WTC11 (cell line): ENCODE measurements around the gene CFAP298. TPM values are rescaled to one million over a fixed set of nuclear protein-coding genes. Genes with fewer than 3 reads are reported as not detected.

Experiments used
- ATAC-seq: fragments of 200-7000 bp; cut with Tn5 transposase; 2 replicates; pipeline ENCODE4 v1.10.0; 2021; ENCODE audit warnings: mild to moderate bottlenecking, moderate library complexity
- CTCF ChIA-PET: fragments of 300-600 bp; sonication (Branson Sonifier 250); formaldehyde crosslinking; loops from one replicate; lab custom pipeline; 2021; ENCODE audit warnings: antibody characterized with exemption; lab: Charles Lee
- POLR2A ChIA-PET: fragments of 350-600 bp; sonication (Branson Sonifier 250); formaldehyde crosslinking; loops from one replicate; lab custom pipeline; 2021; ENCODE audit warnings: antibody characterized with exemption; lab: Charles Lee
- DNase-seq: peaks from one replicate; pipeline ENCODE4 v3.0.0; 2021; ENCODE audit warnings: low spot score
- H3K27ac Mint-ChIP-seq: 2 replicates; pipeline ENCODE4 v1.8.0; 2021; ENCODE audit warnings: mixed read lengths
- H3K27me3 Mint-ChIP-seq: 2 replicates; pipeline ENCODE4 v1.8.0; 2021; ENCODE audit warnings: low read depth, mild to moderate bottlenecking, moderate library complexity, mixed read lengths
- H3K36me3 Mint-ChIP-seq: 2 replicates; pipeline ENCODE4 v1.8.0; 2021; ENCODE audit warnings: mixed read lengths
- H3K4me1 Mint-ChIP-seq: 2 replicates; pipeline ENCODE4 v1.8.0; 2022; ENCODE audit warnings: mixed read lengths
- H3K4me3 Mint-ChIP-seq: 2 replicates; pipeline ENCODE4 v1.8.0; 2021; ENCODE audit warnings: mild to moderate bottlenecking, moderate library complexity, mixed read lengths
- H3K9me3 Mint-ChIP-seq: 2 replicates; pipeline ENCODE4 v1.8.0; 2021; ENCODE audit warnings: mixed read lengths
- ETV6 ChIP-seq: sonication (generic); formaldehyde crosslinking; IDR thresholded peaks from 2 replicates; pipeline ENCODE4 v1.8.1; 2022; ENCODE audit warnings: mild to moderate bottlenecking, missing genetic modification reagents
- FOXK1 ChIP-seq: sonication (generic); formaldehyde crosslinking; IDR thresholded peaks from 2 replicates; pipeline ENCODE4 v1.8.0; 2022; ENCODE audit warnings: mild to moderate bottlenecking, moderate library complexity, missing genetic modification reagents
- GTF2I ChIP-seq: fragments of 250-450 bp; sonication (Bioruptor Pico); conservative IDR thresholded peaks from 2 replicates; pipeline ENCODE4 v1.4.0; 2021; ENCODE audit warnings: mild to moderate bottlenecking
- MYBL2 ChIP-seq: sonication (generic); formaldehyde crosslinking; IDR thresholded peaks from 2 replicates; pipeline ENCODE4 v1.8.1; 2023; ENCODE audit warnings: mild to moderate bottlenecking, moderate library complexity, missing genetic modification reagents
- NR1H2 ChIP-seq: sonication (generic); formaldehyde crosslinking; IDR thresholded peaks from 2 replicates; pipeline ENCODE4 v1.9.0; 2021; ENCODE audit warnings: mild to moderate bottlenecking, moderate library complexity, missing genetic modification reagents
- NR2C2 ChIP-seq: sonication (generic); formaldehyde crosslinking; IDR thresholded peaks from 2 replicates; pipeline ENCODE4 v1.8.0; 2022; ENCODE audit warnings: mild to moderate bottlenecking, missing genetic modification reagents
- RORB ChIP-seq: fragments of 250-450 bp; sonication (Bioruptor Pico); IDR thresholded peaks from 2 replicates; pipeline ENCODE4 v1.9.0; 2021; ENCODE audit warnings: mild to moderate bottlenecking
- SP1 ChIP-seq: sonication (generic); formaldehyde crosslinking; conservative IDR thresholded peaks from 2 replicates; pipeline ENCODE4 v1.8.1; 2022; ENCODE audit warnings: missing genetic modification reagents
- TP53 ChIP-seq: sonication (generic); formaldehyde crosslinking; IDR thresholded peaks from 2 replicates; pipeline ENCODE4 v1.8.1; 2023; ENCODE audit warnings: mild to moderate bottlenecking, missing genetic modification reagents
- ZNF423 ChIP-seq: fragments of 250-450 bp; sonication (Bioruptor Pico); IDR thresholded peaks from 2 replicates; pipeline ENCODE4 v2.1.2; 2022; ENCODE audit warnings: mild to moderate bottlenecking, moderate library complexity
- total RNA-seq: library from RNA; stranded (reverse); gene quantifications from 3 replicates; pipeline ENCODE4 v1.2.3, GENCODE V29; 2021
- TF ChIP-seq, protein P1 (sequence below): sonication (generic); formaldehyde crosslinking; IDR thresholded peaks from 2 replicates; pipeline ENCODE4 v1.8.1; 2023; ENCODE audit warnings: mild to moderate bottlenecking, missing genetic modification reagents
- TF ChIP-seq, protein P2 (sequence below): sonication (generic); formaldehyde crosslinking; IDR thresholded peaks from 2 replicates; pipeline ENCODE4 v1.8.1; 2023; ENCODE audit warnings: mild to moderate bottlenecking, missing genetic modification reagents
- TF ChIP-seq, protein P3 (sequence below): sonication (generic); formaldehyde crosslinking; IDR thresholded peaks from 2 replicates; pipeline ENCODE4 v1.8.0; 2022; ENCODE audit warnings: mild to moderate bottlenecking, missing genetic modification reagents
- TF ChIP-seq, protein P4 (sequence below): fragments of 250-450 bp; sonication (Bioruptor Pico); IDR thresholded peaks from 2 replicates; pipeline ENCODE4 v1.8.0; 2021; ENCODE audit warnings: mild to moderate bottlenecking
- TF ChIP-seq, protein P5 (sequence below): sonication (generic); formaldehyde crosslinking; IDR thresholded peaks from 2 replicates; pipeline ENCODE4 v1.8.0; 2022; ENCODE audit warnings: mild to moderate bottlenecking, missing genetic modification reagents
- TF ChIP-seq, protein P6 (sequence below): fragments of 200-600 bp; IDR thresholded peaks from 2 replicates; pipeline ENCODE4 v1.8.0; 2022; ENCODE audit warnings: antibody characterized with exemption
- TF ChIP-seq, protein P7 (sequence below): sonication (generic); formaldehyde crosslinking; IDR thresholded peaks from 2 replicates; pipeline ENCODE4 v1.8.0; 2022; ENCODE audit warnings: mild to moderate bottlenecking, missing genetic modification reagents
- TF ChIP-seq, protein P8 (sequence below): sonication (generic); formaldehyde crosslinking; IDR thresholded peaks from 2 replicates; pipeline ENCODE4 v1.8.0; 2022; ENCODE audit warnings: mild to moderate bottlenecking, missing genetic modification reagents

Gene CFAP298
- total RNA-seq, 1 experiment from 2014 or later, result 98.1 TPM

DNA sequence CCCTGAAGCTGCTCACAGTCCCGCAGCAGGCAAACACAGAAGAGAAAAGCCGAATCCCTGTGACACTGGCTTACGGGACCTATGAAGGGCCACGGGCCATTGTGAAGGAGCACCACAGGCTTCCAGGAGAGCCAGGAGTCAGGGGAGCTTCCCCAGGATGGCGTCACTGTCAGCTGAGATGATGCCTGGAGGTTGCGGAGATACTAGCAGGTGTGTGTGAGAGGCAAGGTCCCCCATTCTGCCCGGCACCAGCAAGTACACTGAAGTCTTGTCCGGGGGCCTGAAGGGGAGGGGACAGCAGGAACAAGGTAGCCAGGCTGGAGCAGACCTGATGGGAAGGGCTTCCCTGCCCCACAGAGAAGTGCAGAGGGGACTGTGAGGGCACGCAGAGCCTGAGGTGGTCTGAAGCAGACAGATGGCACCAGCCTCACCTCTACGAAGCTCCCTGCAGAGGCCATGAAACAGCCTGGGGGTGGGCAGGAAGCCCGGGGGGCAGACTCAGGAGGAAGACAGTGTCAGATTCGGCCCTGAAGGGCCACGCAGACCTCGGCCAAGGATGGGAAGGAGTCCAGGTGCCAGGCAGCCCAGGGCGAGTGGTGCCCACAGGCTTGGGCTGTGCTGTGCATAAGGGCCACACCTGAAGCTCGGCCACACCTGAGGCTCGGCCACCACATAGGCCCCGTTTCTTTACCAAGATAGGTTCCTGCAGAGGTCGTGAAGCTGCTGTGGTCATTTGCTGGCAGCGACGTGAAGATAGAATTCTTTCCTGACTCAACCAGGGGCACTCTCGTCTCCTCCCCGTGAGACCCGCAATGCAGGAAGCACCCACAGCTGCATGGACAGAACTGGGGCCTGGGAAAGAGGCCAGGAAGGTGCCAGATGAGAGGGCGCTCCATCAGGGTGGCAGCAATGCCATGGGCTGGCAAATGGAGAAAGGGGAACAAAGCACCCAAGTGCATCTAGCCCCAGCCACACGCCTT, 36.9 kb downstream of the CFAP298 start:
- no peak for DNase-seq
- H3K4me1 Mint-ChIP-seq, result peaks cover 18% of the 10 kb centered on the region
- POLR2A ChIA-PET, result interaction anchor here (0.5 kb wide), 1 partner anchor 174 kb away, joined by 4 read pairs; no protein-coding TSS in a partner anchor
- peak overlapping the region; percentile 29; the same call in 1 of the 2 replicates for H3K27ac Mint-ChIP-seq
- H3K4me3 Mint-ChIP-seq, result no peak overlapping the region
- no peaks in the 10 kb centered on the region for H3K36me3 Mint-ChIP-seq
- no peaks in the 10 kb centered on the region for H3K9me3 Mint-ChIP-seq
- CTCF ChIA-PET, result interaction anchor here (1.0 to 5.3 kb wide), 7 partner anchors 13 to 269 kb away, joined by 3 to 47 read pairs (median 6); partner anchors contain the start of gene EVA1C
- no peaks in the 10 kb centered on the region for H3K27me3 Mint-ChIP-seq
- TF ChIP-seq NR2C2 (CRISPR knock-in tag) (no peak), MYBL2 (no peak), ETV6 (CRISPR knock-in tag) (no peak)
- TF ChIP-seq, protein P1, sequence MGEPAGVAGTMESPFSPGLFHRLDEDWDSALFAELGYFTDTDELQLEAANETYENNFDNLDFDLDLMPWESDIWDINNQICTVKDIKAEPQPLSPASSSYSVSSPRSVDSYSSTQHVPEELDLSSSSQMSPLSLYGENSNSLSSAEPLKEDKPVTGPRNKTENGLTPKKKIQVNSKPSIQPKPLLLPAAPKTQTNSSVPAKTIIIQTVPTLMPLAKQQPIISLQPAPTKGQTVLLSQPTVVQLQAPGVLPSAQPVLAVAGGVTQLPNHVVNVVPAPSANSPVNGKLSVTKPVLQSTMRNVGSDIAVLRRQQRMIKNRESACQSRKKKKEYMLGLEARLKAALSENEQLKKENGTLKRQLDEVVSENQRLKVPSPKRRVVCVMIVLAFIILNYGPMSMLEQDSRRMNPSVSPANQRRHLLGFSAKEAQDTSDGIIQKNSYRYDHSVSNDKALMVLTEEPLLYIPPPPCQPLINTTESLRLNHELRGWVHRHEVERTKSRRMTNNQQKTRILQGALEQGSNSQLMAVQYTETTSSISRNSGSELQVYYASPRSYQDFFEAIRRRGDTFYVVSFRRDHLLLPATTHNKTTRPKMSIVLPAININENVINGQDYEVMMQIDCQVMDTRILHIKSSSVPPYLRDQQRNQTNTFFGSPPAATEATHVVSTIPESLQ (CRISPR knock-in tag), result no peak
- TF ChIP-seq, protein P2, sequence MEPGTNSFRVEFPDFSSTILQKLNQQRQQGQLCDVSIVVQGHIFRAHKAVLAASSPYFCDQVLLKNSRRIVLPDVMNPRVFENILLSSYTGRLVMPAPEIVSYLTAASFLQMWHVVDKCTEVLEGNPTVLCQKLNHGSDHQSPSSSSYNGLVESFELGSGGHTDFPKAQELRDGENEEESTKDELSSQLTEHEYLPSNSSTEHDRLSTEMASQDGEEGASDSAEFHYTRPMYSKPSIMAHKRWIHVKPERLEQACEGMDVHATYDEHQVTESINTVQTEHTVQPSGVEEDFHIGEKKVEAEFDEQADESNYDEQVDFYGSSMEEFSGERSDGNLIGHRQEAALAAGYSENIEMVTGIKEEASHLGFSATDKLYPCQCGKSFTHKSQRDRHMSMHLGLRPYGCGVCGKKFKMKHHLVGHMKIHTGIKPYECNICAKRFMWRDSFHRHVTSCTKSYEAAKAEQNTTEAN (CRISPR knock-in tag), result no peak
- TF ChIP-seq, protein P3, sequence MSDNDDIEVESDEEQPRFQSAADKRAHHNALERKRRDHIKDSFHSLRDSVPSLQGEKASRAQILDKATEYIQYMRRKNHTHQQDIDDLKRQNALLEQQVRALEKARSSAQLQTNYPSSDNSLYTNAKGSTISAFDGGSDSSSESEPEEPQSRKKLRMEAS (CRISPR knock-in tag), result no peak
- TF ChIP-seq, protein P4, sequence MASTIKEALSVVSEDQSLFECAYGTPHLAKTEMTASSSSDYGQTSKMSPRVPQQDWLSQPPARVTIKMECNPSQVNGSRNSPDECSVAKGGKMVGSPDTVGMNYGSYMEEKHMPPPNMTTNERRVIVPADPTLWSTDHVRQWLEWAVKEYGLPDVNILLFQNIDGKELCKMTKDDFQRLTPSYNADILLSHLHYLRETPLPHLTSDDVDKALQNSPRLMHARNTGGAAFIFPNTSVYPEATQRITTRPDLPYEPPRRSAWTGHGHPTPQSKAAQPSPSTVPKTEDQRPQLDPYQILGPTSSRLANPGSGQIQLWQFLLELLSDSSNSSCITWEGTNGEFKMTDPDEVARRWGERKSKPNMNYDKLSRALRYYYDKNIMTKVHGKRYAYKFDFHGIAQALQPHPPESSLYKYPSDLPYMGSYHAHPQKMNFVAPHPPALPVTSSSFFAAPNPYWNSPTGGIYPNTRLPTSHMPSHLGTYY (CRISPR knock-in tag), result no peak
- no peak for ATAC-seq

DNA sequence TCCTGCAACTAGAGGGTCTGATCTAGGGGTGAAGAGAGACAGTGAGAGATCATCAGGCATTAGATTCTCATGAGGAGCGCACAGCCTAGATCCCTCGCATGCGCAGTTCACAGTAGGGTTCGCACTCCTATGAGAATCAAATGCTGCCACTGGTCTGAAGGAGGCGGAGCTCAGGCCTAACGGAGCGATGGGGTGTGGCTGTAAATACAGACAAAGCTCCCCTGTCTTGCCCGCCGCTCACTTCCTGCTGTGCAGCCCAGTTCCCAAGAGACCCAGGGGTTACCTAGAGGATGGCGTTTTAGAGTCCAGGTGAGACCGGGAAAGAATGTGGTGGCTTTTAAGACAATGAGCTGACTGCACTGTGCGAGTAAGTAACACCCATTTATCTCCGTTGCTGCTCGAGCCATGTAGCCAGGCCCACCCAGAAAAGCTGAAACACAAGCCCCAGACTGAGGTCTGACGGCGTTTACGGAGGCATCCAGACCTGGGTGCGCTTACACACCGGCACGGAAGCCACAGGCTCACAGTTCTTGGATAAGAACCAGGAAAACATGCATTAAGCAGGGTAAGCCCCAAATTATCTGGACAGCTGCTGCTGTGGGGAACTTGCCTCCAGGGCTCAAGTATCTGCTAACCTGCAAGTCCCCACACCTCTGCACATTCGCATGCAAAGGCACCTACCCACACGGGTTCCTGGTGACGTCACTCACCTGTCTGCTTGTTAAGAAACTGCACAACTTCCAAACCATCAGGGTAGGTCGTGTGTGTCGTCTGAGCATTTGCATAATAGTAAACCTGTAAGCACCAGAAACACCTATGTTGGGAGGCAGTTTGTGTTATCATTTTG, 39.4 kb downstream of the CFAP298 start:
- Mint-ChIP-seq H3K9me3 (no peaks in the 10 kb centered on the region), H3K27ac (no peak overlapping the region), H3K27me3 (no peaks in the 10 kb centered on the region; the same call in 1 of the 2 replicates), H3K36me3 (no peaks in the 10 kb centered on the region), H3K4me1 (peaks cover 28% of the 10 kb centered on the region), H3K4me3 (no peak overlapping the region)
- DNase-seq (no peak), ATAC-seq (no peak)
- ChIA-PET POLR2A (interaction anchor here (0.6 kb wide), 1 partner anchor 73 kb away, joined by 3 read pairs; no protein-coding TSS in a partner anchor), CTCF (interaction anchor here (7.1 kb wide), 1 partner anchor 171 kb away, joined by 66 read pairs; no protein-coding TSS in a partner anchor)
- TF ChIP-seq SP1 (no peak), GTF2I (no peak), NR1H2 (no peak), ZNF423 (no peak), FOXK1 (CRISPR knock-in tag) (no peak), RORB (CRISPR knock-in tag) (no peak), TP53 (no peak)
- TF ChIP-seq, protein P5, sequence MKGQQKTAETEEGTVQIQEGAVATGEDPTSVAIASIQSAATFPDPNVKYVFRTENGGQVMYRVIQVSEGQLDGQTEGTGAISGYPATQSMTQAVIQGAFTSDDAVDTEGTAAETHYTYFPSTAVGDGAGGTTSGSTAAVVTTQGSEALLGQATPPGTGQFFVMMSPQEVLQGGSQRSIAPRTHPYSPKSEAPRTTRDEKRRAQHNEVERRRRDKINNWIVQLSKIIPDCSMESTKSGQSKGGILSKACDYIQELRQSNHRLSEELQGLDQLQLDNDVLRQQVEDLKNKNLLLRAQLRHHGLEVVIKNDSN (CRISPR knock-in tag), result no peak
- TF ChIP-seq, protein P6, sequence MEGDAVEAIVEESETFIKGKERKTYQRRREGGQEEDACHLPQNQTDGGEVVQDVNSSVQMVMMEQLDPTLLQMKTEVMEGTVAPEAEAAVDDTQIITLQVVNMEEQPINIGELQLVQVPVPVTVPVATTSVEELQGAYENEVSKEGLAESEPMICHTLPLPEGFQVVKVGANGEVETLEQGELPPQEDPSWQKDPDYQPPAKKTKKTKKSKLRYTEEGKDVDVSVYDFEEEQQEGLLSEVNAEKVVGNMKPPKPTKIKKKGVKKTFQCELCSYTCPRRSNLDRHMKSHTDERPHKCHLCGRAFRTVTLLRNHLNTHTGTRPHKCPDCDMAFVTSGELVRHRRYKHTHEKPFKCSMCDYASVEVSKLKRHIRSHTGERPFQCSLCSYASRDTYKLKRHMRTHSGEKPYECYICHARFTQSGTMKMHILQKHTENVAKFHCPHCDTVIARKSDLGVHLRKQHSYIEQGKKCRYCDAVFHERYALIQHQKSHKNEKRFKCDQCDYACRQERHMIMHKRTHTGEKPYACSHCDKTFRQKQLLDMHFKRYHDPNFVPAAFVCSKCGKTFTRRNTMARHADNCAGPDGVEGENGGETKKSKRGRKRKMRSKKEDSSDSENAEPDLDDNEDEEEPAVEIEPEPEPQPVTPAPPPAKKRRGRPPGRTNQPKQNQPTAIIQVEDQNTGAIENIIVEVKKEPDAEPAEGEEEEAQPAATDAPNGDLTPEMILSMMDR, result no peak
- TF ChIP-seq, protein P7, sequence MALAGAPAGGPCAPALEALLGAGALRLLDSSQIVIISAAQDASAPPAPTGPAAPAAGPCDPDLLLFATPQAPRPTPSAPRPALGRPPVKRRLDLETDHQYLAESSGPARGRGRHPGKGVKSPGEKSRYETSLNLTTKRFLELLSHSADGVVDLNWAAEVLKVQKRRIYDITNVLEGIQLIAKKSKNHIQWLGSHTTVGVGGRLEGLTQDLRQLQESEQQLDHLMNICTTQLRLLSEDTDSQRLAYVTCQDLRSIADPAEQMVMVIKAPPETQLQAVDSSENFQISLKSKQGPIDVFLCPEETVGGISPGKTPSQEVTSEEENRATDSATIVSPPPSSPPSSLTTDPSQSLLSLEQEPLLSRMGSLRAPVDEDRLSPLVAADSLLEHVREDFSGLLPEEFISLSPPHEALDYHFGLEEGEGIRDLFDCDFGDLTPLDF (CRISPR knock-in tag), result no peak
- TF ChIP-seq, protein P8, sequence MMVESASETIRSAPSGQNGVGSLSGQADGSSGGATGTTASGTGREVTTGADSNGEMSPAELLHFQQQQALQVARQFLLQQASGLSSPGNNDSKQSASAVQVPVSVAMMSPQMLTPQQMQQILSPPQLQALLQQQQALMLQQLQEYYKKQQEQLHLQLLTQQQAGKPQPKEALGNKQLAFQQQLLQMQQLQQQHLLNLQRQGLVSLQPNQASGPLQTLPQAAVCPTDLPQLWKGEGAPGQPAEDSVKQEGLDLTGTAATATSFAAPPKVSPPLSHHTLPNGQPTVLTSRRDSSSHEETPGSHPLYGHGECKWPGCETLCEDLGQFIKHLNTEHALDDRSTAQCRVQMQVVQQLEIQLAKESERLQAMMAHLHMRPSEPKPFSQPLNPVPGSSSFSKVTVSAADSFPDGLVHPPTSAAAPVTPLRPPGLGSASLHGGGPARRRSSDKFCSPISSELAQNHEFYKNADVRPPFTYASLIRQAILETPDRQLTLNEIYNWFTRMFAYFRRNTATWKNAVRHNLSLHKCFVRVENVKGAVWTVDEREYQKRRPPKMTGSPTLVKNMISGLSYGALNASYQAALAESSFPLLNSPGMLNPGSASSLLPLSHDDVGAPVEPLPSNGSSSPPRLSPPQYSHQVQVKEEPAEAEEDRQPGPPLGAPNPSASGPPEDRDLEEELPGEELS (CRISPR knock-in tag), result no peak
